PFSK-1 (cell line): Measurements from ENCODE around the gene ZNF280C.

ENCODE experiments used
- FOXP2 ChIP-seq: optimal IDR thresholded peaks from 2 replicates; pipeline ENCODE3; 2011; ENCODE audit warnings: borderline replicate concordance, control low read depth, inconsistent platforms; ENCODE audit not compliant: insufficient read depth; ENCODE audit errors: extremely low read length, extremely low read depth
- POLR2AphosphoS5 ChIP-seq: IDR thresholded peaks from 2 replicates; pipeline ENCODE4 v1.6.1; 2012; ENCODE audit warnings: low read depth, mild to moderate bottlenecking, control low read depth, low read length, moderate library complexity
- REST ChIP-seq, 2 experiments: IDR thresholded peaks; 2 replicates each; pipeline versions ENCODE4 v1.6.1 to v1.8.0; 2011 to 2012; ENCODE audit warnings: low read depth in 2 of 2, low read length in 2 of 2, control low read depth in 1 of 2, inconsistent platforms in 1 of 2, mild to moderate bottlenecking in 1 of 2, moderate library complexity in 1 of 2; ENCODE audit not compliant: insufficient read depth in 1 of 2
- SIN3A ChIP-seq: IDR thresholded peaks from 2 replicates; pipeline ENCODE4 v1.6.1; 2012; ENCODE audit warnings: mild to moderate bottlenecking, low read length, moderate library complexity, borderline replicate concordance; ENCODE audit not compliant: insufficient read depth
- TAF1 ChIP-seq: IDR thresholded peaks from 2 replicates; pipeline ENCODE4 v1.6.1; 2012; ENCODE audit warnings: low read length, control low read depth, borderline replicate concordance; ENCODE audit not compliant: insufficient read depth

Gene ZNF280C

GRCh38 chrX:130158311-130158710, 110.4 kb downstream of the ZNF280C start:
- TF ChIP-seq SIN3A (no peak), TAF1 (no peak), POLR2AphosphoS5 (no peak), REST (IDR thresholded peaks at IDR 0.05; ENCODE audit: insufficient read depth in 1 of 2, low read depth in 2 of 2, low read length in 2 of 2) (no peak), FOXP2 (no peak)

DNA sequence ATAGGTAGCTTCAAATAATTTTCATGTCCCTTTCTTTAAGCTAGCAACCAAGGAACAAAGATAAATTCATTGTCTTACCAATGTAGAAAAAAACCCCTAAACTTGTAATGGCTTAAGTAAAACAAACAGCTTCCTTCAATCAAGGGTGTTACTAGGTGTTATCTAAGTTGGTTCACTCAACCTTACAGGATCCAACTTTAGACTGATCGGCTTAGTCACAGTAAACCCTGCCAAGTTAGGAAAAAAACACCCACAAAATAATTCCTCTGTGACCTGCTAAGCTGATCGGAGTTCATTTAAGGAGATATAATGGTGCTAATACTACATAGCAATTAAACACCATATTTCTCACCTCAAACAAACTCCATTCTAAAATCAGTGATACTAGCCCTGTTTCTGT, 113.1 kb downstream of the ZNF280C start:
- TF ChIP-seq SIN3A (no peak), FOXP2 (no peak), TAF1 (no peak), POLR2AphosphoS5 (no peak), REST (IDR thresholded peaks at IDR 0.05; ENCODE audit: insufficient read depth in 1 of 2, low read depth in 2 of 2, low read length in 2 of 2) (no peak)
